ENCODE results near the gene SLC16A10. TPM values are rescaled to one million over a fixed set of nuclear protein-coding genes. Genes with fewer than 3 reads are reported as not detected.

SLC16A10 gene
- not detected in 2 replicates for total RNA-seq

GRCh38 chr6:111087106-111087835 lies at the start of gene SLC16A10:
TSS of gene SLC16A10 (plus strand) at chr6:111087503. CDS start at chr6:111087753, 250 bp downstream.

Other genes with a start within 250 kb of the SLC16A10 start
- gene AMD1, start 212.7 kb upstream of the SLC16A10 start, total RNA-seq: 34.9 and 64.1 TPM in 2 replicates
- 31.6 and 65.5 TPM in 2 replicates for gene GTF3C6, start 128.8 kb upstream of the SLC16A10 start, total RNA-seq
- gene RPF2, start 105.5 kb upstream of the SLC16A10 start, total RNA-seq: 21.4 and 22.2 TPM in 2 replicates

All from smooth muscle cell of trachea (primary cell).